D721Med (cell line): ENCODE measurements around the gene GPAT3.

Source experiments
- DNase-seq: peaks from one replicate; pipeline ENCODE4 v3.0.0; 2011; ENCODE audit warnings: low spot score; ENCODE audit not compliant: insufficient read length
- FAIRE-seq: peaks from 2 replicates; lab custom pipeline; 2011; peaks lifted over from hg19 to GRCh38; lab: Jason Lieb, UNC
- TF ChIP-seq, protein P1 (sequence below): IDR thresholded peaks from 2 replicates; pipeline ENCODE4 v1.5.1; 2012; ENCODE audit warnings: mild to moderate bottlenecking, control low read depth; ENCODE audit not compliant: insufficient read depth; ENCODE audit errors: missing control alignments

The GPAT3 gene

DNA sequence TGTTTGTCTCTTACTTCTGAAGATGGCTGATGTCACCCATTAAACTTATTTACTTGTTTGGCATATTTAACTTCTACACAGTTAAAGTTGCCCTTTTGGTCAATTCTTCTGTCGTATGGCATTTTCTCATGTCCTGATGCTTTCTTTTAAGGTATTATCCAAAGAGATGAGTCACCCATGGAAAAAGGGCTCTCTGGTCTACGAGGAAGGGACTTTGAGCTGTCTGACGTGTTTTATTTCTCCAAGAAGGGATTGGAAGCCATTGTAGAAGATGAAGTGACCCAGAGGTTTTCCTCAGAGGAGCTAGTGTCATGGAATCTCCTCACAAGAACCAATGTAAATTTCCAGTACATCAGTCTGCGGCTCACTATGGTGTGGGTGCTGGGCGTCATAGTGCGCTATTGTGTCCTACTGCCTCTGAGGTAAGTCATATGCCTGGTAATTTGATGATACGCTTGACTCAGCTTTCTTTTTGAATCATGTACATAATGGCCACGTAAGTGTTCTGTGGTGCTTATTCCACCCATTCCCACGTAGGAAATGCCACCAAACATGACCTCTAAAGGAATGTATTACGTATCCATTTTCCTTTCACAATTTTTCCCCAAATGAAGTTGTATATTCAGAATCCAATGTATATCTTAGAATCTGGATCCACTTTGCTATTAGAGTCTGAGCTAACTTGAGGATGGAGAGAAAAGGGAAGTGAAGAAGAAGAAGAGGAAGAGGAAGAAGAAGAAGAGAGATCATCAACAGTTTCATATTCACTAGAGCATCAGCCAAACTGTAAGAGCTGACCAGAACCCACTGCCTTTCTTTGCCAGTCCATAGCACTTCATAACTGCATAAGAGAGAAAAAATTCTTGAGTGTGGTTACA lies 45.7 kb downstream of the GPAT3 start:
- no peak for DNase-seq
- FAIRE-seq, result no peak
- TF ChIP-seq, protein P1, sequence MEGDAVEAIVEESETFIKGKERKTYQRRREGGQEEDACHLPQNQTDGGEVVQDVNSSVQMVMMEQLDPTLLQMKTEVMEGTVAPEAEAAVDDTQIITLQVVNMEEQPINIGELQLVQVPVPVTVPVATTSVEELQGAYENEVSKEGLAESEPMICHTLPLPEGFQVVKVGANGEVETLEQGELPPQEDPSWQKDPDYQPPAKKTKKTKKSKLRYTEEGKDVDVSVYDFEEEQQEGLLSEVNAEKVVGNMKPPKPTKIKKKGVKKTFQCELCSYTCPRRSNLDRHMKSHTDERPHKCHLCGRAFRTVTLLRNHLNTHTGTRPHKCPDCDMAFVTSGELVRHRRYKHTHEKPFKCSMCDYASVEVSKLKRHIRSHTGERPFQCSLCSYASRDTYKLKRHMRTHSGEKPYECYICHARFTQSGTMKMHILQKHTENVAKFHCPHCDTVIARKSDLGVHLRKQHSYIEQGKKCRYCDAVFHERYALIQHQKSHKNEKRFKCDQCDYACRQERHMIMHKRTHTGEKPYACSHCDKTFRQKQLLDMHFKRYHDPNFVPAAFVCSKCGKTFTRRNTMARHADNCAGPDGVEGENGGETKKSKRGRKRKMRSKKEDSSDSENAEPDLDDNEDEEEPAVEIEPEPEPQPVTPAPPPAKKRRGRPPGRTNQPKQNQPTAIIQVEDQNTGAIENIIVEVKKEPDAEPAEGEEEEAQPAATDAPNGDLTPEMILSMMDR, result no peak

DNA sequence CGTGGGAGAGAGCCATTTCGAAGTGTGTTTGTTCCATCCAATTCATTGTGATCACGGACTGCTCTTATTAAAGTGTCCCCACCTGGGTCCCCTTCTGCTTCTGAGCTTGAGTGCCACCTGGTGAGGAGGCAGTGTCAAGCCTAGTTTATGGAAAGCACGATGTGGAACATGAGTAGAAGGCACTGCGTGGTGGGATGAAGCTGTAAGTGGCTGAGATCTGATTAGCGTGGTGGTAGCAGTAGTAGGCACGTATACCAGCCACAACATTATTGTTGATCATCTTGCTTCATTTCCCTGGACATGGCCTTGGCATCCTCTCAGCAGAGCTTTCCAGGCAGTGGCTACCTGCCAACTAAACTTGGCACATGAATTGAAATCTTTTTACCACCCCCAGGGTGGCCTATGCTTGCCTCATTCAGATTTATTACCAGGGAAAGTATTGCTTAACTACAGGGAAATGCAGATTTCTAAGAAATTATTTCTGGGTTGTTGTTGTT lies 46.4 kb downstream of the GPAT3 start:
- no peak for FAIRE-seq
- no peak for DNase-seq
- TF ChIP-seq, protein P1, result peak; percentile 3

DNA sequence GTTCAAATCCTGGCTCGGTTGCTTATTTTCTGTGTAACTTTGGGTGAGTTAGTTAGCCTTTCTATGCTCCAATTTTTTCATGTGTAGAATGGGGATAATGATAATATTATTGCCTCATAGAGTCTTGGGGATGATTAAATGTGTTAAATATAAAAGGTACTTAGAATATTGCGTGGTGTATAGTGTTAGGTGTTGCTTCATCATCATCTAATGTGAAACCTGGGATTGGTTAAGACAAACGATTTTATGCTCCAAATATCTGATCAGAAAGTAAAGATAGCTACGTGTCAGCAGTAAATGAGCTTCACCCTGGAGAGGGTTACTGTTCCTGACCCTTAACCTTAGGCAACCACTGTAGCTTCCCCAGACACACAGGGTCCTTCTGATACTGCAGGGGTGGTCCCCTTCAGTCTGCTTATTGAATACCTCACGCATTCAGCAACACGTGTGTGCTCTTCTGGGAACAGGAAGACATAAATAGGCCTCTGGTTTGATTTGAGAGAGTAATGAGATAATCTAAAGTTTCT lies 50.1 kb downstream of the GPAT3 start:
- FAIRE-seq (no peak), DNase-seq (no peak)
- TF ChIP-seq, protein P1, result no peak

DNA sequence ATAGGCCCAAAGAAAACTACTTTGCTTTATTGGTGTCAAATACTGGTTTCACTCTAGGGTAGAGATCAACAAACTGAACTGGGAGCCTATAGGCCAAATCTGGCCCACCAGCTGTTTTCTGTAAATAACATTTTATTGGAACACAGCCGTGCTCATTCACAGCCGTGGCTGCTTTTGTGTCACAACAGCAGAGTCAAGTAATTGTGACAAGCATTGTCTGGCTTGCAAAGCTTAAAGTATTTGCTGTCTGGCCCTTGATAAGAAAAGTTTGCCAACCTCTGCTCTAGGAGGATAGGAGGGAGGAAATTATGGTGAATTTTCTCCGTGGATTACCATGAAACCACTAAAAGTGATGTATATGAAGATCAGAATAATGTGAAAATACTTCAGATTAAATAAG lies 53.4 kb downstream of the GPAT3 start:
- FAIRE-seq (no peak), DNase-seq (no peak)
- TF ChIP-seq, protein P1, result no peak

DNA sequence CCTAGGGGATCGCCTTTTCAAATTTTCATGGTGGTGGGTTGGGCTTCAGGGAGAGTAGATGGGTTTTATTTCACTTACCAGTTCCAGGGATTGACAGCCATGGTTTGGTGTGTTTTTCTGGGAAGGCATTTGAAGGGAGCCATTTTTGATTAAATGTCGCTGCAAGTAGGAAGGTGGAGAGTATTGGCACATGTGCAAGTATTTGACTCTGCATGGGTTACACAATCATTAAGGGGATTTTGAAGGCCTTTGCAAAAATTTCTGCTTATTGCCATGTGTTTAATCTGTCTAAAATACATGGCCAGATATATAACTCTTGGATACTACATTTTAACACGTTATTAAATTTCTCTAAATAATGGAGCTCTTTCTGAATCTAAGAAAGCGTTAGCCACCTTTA lies 55.1 kb downstream of the GPAT3 start:
- TF ChIP-seq, protein P1, result no peak
- DNase-seq (no peak), FAIRE-seq (no peak)

DNA sequence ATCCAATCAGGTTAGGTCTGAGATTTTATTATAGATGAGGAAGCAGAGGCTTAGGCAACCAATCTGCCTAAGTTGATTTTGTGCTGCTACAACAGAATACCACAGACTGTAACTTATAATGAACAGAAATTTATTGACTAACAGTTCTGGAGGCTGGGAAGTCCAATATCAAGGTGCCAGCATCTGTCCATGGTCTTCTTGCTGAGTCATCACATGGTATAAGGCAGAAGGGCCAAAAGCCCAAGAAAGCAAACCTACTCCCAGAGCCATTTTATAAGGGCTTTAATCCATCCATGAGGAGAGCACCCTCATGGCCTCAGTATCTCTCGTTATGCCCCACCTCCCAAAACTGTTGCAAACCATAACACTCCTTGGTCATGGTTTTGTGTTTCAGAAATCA lies 55.8 kb downstream of the GPAT3 start:
- TF ChIP-seq, protein P1, result no peak
- FAIRE-seq (no peak), DNase-seq (no peak)

DNA sequence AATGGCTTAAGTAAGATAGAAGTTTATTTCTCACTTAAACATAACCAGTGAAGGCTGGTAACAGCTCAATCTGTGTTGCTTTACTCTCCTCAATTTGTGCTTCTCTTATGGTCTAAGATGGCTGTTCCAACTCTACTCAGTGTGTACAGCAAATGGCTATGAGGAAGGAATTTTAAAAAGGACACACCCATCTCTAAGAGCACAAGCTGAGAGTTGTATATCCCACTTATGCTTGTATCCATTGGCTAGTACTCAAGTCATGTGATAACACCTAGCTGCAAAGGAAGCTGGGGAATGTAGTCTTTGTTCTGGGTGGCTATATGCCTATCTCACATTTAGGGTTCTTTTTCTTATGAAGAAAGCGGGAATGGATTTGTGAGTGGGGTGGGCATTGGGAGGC lies 63.3 kb downstream of the GPAT3 start:
- no peak for DNase-seq

More for the DNA sequence above, 63.3 kb downstream of the GPAT3 start:
- TF ChIP-seq, protein P1, result no peak
- no peak for FAIRE-seq
